CD4-positive, alpha-beta T cell treated with Interleukin-1 beta for 1 hour (primary cell): ENCODE data around the gene PSMG4.

Experiments
- DNase-seq, 2 donors: peaks; one replicate each; pipeline ENCODE4 v3.0.0-alpha.2; 2020 to 2022

The PSMG4 gene

GRCh38 chr6:3291987-3292386, 33.2 kb downstream of the PSMG4 start:
- DNase-seq: no peak

GRCh38 chr6:3292431-3293197, 33.9 kb downstream of the PSMG4 start:
- no peak for DNase-seq

GRCh38 chr6:3293271-3294155, 34.8 kb downstream of the PSMG4 start:
- DNase-seq: no peak

GRCh38 chr6:3294396-3294795, 35.6 kb downstream of the PSMG4 start:
- no peak for DNase-seq

- DNase-seq: no peak
Observed at GRCh38 chr6:3294921-3295871, 36.4 kb downstream of the PSMG4 start.

DNA sequence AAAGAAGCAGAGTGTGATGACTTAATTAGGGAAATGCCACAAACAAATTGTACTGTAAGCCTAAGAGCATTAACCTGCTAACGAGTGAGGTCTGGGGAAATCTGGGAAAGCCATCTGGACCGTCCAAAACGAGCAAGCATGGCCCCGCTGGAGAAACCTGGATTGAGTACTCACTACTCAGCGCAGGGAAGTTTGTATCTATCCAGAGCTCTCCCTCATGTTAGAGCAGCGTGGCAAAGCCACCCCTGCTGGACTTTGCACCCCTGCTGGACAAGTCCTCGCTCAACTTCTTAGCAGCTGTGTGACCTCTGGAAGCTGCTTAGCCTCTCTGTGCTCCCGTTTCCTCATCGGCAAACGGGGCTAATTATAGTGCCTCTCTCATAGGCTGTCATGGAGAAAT, 37.3 kb downstream of the PSMG4 start:
- DNase-seq: no peak

DNA sequence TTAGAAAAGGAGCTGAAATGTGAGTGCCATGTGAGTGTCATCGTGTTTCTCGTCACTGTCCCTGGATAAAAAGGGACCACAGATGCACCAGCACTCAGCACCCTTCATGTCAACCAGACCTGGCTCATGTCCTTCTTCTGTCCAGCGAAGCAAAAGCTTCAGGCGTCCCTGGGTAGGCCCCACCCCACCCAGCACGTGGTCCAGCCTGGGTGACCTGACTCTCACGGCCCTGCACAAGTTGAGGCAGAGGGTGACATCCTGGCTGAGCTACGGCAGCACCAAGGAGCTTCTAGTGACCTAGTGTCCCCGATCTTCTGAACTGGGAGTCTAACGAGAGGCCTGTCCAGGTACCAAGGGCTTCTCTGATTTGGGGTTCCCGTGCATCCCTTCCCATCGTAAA, 37.8 kb downstream of the PSMG4 start:
- no peak for DNase-seq

GRCh38 chr6:3297006-3297405, 38.3 kb downstream of the PSMG4 start:
- no peak for DNase-seq

- no peak for DNase-seq
Observed at GRCh38 chr6:3297909-3298308, 39.2 kb downstream of the PSMG4 start.

DNA sequence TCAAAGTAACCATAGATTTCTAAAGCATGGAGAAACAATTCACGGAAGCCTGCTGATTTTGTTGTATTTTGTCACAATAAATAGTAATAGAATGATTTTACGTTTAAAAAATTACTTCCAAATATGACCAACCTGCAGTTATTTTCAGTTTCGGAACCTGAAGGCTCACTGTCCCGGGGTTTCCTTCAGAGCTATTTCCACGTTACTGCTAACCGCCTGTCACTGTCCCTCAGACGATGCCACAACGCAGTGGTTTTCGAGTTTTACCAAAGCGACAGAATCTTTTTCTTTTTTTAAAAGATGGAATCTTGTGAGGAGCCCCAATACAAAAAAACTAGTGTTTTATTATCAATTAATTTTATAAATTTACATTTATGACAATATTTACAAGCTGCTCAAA, 40.5 kb downstream of the PSMG4 start:
- no peak for DNase-seq

DNA sequence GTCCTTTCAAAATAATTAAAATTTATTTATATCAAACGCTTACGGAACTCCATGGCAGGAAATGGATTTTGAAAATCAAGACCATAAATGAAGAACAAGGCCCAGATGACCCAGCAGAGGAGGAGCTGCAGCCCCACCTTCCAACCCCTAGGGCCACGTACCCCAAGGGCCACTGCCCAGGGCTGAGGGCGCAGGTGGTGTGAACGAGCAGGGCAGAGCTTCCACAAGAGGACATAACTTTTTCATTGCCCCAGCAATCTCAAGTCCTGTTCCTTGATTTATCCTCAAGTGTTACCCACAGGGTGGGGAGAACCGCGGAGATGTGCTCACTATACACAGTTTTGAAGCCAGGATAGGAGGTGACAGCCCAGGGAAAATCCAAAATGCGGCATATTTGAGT, 42.8 kb downstream of the PSMG4 start:
- no peak for DNase-seq

- DNase-seq: no peak
Observed at GRCh38 chr6:3303795-3304411, 45.2 kb downstream of the PSMG4 start.

DNA sequence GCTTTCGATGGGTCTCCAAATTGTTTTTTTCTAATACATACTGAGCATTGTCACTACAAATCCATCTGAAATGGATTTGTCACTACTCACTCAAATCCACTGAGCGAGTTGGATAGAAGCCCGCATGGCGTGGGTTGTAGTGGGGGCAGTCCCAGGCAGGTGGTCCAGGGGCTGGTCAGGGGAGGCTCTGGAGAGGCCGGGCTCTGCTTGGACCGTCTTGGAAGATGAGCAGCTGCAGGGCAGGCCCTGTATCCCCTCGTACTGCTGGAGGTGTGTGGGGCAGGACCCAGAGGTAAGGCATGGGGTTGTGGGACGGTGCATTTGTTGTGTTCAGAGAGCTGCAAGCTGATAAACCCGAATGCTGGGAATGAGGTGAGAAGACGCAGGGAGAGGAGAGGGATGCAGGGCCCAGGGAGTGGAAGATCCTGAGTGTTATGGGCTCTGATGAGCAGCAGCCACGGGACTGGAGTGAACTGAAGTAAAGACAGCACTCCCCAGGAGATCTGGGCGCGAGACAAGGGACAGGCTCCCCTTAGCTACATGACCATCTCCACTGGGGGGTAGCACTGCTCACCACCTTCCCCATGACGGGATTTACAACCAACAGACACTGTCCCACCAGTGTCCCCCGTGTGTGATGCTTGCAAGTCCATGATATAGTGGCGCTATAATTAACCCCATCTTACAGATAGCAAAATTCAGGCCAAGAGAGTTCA, 45.9 kb downstream of the PSMG4 start:
- DNase-seq: no peak

GRCh38 chr6:3305216-3305565, 46.4 kb downstream of the PSMG4 start:
- DNase-seq: no peak

DNA sequence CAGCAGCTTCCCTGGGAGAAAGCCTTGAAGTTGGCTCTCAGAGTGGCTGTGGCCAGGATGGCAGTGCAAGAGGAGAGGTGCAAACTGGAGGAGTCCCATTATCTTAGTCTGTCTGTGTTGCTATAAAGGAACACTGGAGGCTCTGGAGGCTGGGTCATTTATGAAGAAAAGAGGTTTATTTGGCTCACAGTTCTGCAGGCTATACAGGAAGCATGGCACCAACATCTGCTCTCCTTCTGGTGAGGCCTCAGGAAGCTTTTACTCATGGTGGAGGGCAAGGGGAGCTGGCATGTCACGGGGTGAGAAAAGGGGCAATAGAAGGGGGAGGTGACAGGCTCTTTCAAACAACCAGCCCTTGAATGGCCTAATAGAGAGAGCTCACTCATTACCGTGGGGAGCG, 47.1 kb downstream of the PSMG4 start:
- DNase-seq: no peak

DNA sequence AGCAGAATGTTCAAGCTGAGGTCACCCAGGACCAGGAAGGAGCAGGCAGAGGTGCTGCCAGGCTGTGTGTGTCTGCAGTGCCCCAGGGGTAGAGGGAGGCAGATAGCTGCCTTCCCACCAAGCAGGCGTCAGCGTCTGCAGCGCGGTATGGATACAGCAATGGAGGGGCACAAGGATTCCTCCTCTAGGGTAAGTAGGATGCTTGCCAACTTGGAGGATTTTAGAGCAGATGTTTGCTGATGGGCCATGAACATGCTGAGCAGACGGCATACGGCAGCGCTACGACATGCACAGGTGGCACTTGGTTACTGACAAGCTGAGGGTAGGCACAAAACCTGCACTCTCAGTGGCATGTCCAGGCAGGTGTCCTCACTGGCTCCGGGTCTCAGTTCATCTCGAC, 48.1 kb downstream of the PSMG4 start:
- DNase-seq: no peak

- DNase-seq: no peak
Observed at GRCh38 chr6:3307436-3307835, 48.7 kb downstream of the PSMG4 start.

- no peak for DNase-seq
Observed at GRCh38 chr6:3308106-3308505, 49.4 kb downstream of the PSMG4 start.

DNA sequence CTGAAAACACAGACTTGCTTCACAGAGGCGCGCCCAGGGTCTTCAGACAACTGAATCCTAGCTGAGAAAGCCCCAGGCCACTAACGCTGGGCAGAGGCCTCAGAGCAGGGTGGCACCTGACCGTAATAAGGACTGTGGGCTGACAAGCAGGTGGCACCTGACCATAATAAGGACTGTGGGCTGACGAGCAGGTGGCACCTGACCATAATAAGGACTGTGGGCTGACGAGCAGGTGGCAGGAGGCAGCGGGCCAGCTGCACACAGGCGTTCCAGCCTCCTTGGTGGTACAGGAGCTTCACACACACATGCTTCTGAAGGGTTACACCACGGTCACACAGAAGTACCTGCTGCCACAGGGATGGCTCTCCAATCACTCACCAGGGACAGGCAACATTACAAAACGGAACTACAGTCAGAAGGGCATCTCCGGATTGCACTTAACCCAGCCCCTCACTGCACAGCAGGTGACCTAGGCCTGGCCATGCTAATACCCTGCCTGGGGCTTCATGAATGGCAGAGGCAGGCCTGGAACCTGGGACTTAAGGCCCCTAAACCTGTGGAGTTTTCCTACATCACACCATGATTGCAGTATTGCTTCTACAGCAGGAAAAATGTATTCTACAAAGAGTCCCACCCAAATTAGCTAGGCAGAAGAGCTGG, 50.8 kb downstream of the PSMG4 start:
- DNase-seq: no peak

DNA sequence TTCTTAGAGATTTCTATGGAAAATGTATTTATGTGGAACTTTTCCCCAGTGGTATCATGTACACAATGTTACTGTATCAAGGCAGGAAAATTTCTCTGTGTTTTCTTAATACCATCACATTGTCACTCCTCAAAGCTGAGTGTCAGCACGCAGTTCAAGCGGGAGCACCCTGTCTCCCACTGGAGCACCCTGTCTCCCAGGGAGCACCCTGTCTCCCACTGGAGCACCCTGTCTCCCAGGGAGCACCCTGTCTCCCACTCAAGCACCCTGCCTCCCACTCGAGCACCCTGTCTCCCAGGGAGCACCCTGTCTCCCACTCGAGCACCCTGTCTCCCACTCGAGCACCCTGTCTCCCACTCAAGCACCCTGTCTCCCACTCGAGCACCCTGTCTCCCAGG, 51.3 kb downstream of the PSMG4 start:
- DNase-seq: no peak

- no peak for DNase-seq
Observed at GRCh38 chr6:3310703-3311102, 52.0 kb downstream of the PSMG4 start.

- DNase-seq: no peak
Observed at GRCh38 chr6:3311826-3312225, 53.1 kb downstream of the PSMG4 start.
